ENCODE measurements around the gene SEZ6.

The SEZ6 gene

GRCh38 chr17:29032013-29032856 lies 26.4 kb upstream of the SEZ6 start:
- Histone ChIP-seq H3K23ac (ENCODE audit: low read length) (no peak overlapping the region), H4K5ac (ENCODE audit: low read length) (peak overlapping the region; percentile 78), H3K79me2 (ENCODE audit: control insufficient read depth, insufficient read depth, low read length) (no peaks in the 10 kb centered on the region), H2BK120ac (ENCODE audit: low read depth, low read length) (peak overlapping the region; percentile 98), H3K18ac (ENCODE audit: low read length) (peak overlapping the region; percentile 95), H3K4me2 (ENCODE audit: low read length) (peak overlapping the region; percentile 13), H3K56ac (ENCODE audit: low read length) (peak overlapping the region; percentile 77), H2BK5ac (ENCODE audit: low read length) (peak overlapping the region; percentile 96), H3K36me3 (ENCODE audit: control insufficient read depth, insufficient read depth, low read length) (no peaks in the 10 kb centered on the region), H2AK5ac (ENCODE audit: low read length) (peak overlapping the region; percentile 2), H3K4ac (ENCODE audit: low read depth, low read length) (peak overlapping the region; percentile 89), H3K27me3 (ENCODE audit: insufficient read depth, low read length, poor library complexity) (no peaks in the 10 kb centered on the region), H4K8ac (ENCODE audit: low read depth, low read length) (peak overlapping the region; percentile 94), H3K79me1 (ENCODE audit: low read length) (no peaks in the 10 kb centered on the region), H3K4me1 (ENCODE audit: control insufficient read depth, low read depth, low read length) (peaks cover 18% of the 10 kb centered on the region), H3K9ac (ENCODE audit: low read length) (peak overlapping the region; percentile 55), H3K4me3 (ENCODE audit: low read length) (no peak overlapping the region), H3K27ac (ENCODE audit: low read depth, low read length) (peak overlapping the region; percentile 97), H2BK15ac (replicated peaks; ENCODE audit: low read depth) (peak overlapping the region; percentile 37)
- no CpG with 5 or more reads among the region's 11 CpGs for WGBS (ENCODE audit: extremely low coverage, insufficient coverage, low lambda C conversion rate)
- DNase-seq, result peak; percentile 88

GRCh38 chr17:29031488-29031887 lies 25.7 kb upstream of the SEZ6 start:
- Histone ChIP-seq H4K8ac (ENCODE audit: low read depth, low read length) (no peak overlapping the region), H2BK120ac (ENCODE audit: low read depth, low read length) (peak overlapping the region; percentile 98), H2BK15ac (replicated peaks; ENCODE audit: low read depth) (peak overlapping the region; percentile 14), H2AK5ac (ENCODE audit: low read length) (peak overlapping the region; percentile 55), H3K4me2 (ENCODE audit: low read length) (no peak overlapping the region), H3K9ac (ENCODE audit: low read length) (peak overlapping the region; percentile 55), H3K4ac (ENCODE audit: low read depth, low read length) (peak overlapping the region; percentile 89), H3K27me3 (ENCODE audit: insufficient read depth, low read length, poor library complexity) (no peaks in the 10 kb centered on the region), H3K18ac (ENCODE audit: low read length) (peak overlapping the region; percentile 95), H3K4me3 (ENCODE audit: low read length) (no peak overlapping the region), H3K36me3 (ENCODE audit: control insufficient read depth, insufficient read depth, low read length) (no peaks in the 10 kb centered on the region), H3K79me1 (ENCODE audit: low read length) (no peaks in the 10 kb centered on the region), H3K56ac (ENCODE audit: low read length) (peak overlapping the region; percentile 77), H3K27ac (ENCODE audit: low read depth, low read length) (peak overlapping the region; percentile 97), H3K4me1 (ENCODE audit: control insufficient read depth, low read depth, low read length) (peaks cover 18% of the 10 kb centered on the region), H3K23ac (ENCODE audit: low read length) (no peak overlapping the region), H4K5ac (ENCODE audit: low read length) (peak overlapping the region; percentile 59), H2BK5ac (ENCODE audit: low read length) (peak overlapping the region; percentile 87), H3K79me2 (ENCODE audit: control insufficient read depth, insufficient read depth, low read length) (no peaks in the 10 kb centered on the region)
- WGBS (ENCODE audit: extremely low coverage, insufficient coverage, low lambda C conversion rate), result no CpG with 5 or more reads among the region's 5 CpGs
- no peak for DNase-seq

- WGBS (ENCODE audit: extremely low coverage, insufficient coverage, low lambda C conversion rate), result no CpG with 5 or more reads among the region's 6 CpGs
- Histone ChIP-seq H3K23ac (ENCODE audit: low read length) (no peak overlapping the region), H3K27ac (ENCODE audit: low read depth, low read length) (no peak overlapping the region), H3K56ac (ENCODE audit: low read length) (no peak overlapping the region), H3K4me2 (ENCODE audit: low read length) (no peak overlapping the region), H3K79me2 (ENCODE audit: control insufficient read depth, insufficient read depth, low read length) (no peaks in the 10 kb centered on the region), H3K4me1 (ENCODE audit: control insufficient read depth, low read depth, low read length) (peaks cover 4% of the 10 kb centered on the region), H2BK120ac (ENCODE audit: low read depth, low read length) (no peak overlapping the region), H2AK5ac (ENCODE audit: low read length) (no peak overlapping the region), H2BK15ac (replicated peaks; ENCODE audit: low read depth) (no peak overlapping the region), H4K8ac (ENCODE audit: low read depth, low read length) (no peak overlapping the region), H3K9ac (ENCODE audit: low read length) (no peak overlapping the region), H4K5ac (ENCODE audit: low read length) (no peak overlapping the region), H3K79me1 (ENCODE audit: low read length) (no peaks in the 10 kb centered on the region), H3K18ac (ENCODE audit: low read length) (no peak overlapping the region), H3K27me3 (ENCODE audit: insufficient read depth, low read length, poor library complexity) (no peaks in the 10 kb centered on the region), H2BK5ac (ENCODE audit: low read length) (no peak overlapping the region), H3K4ac (ENCODE audit: low read depth, low read length) (no peak overlapping the region), H3K4me3 (ENCODE audit: low read length) (no peak overlapping the region), H3K36me3 (ENCODE audit: control insufficient read depth, insufficient read depth, low read length) (no peaks in the 10 kb centered on the region)
- DNase-seq, result no peak
Observed at GRCh38 chr17:29024316-29024952, 18.6 kb upstream of the SEZ6 start.

- H3K4me1 ChIP-seq (ENCODE audit: control insufficient read depth, low read depth, low read length), result peaks cover 11% of the 10 kb centered on the region
- no peak overlapping the region for H3K4me3 ChIP-seq (ENCODE audit: low read length)
- no peak overlapping the region for H2AK5ac ChIP-seq (ENCODE audit: low read length)
- no peak overlapping the region for H2BK5ac ChIP-seq (ENCODE audit: low read length)
- H3K79me2 ChIP-seq (ENCODE audit: control insufficient read depth, insufficient read depth, low read length), result no peaks in the 10 kb centered on the region
- H3K27ac ChIP-seq (ENCODE audit: low read depth, low read length), result no peak overlapping the region
- no peaks in the 10 kb centered on the region for H3K36me3 ChIP-seq (ENCODE audit: control insufficient read depth, insufficient read depth, low read length)
- no peak overlapping the region for H2BK15ac ChIP-seq (replicated peaks; ENCODE audit: low read depth)
- H3K9ac ChIP-seq (ENCODE audit: low read length), result no peak overlapping the region
- WGBS (ENCODE audit: extremely low coverage, insufficient coverage, low lambda C conversion rate), result no CpG with 5 or more reads among the region's 7 CpGs
- no peak overlapping the region for H3K23ac ChIP-seq (ENCODE audit: low read length)
- no peak overlapping the region for H3K4me2 ChIP-seq (ENCODE audit: low read length)
- H3K79me1 ChIP-seq (ENCODE audit: low read length), result no peaks in the 10 kb centered on the region
- H2BK120ac ChIP-seq (ENCODE audit: low read depth, low read length), result no peak overlapping the region
- H3K56ac ChIP-seq (ENCODE audit: low read length), result no peak overlapping the region
- H3K27me3 ChIP-seq (ENCODE audit: insufficient read depth, low read length, poor library complexity), result no peaks in the 10 kb centered on the region
- H3K4ac ChIP-seq (ENCODE audit: low read depth, low read length), result no peak overlapping the region
- H3K18ac ChIP-seq (ENCODE audit: low read length), result no peak overlapping the region
- DNase-seq, result no peak
- no peak overlapping the region for H4K8ac ChIP-seq (ENCODE audit: low read depth, low read length)
- H4K5ac ChIP-seq (ENCODE audit: low read length), result no peak overlapping the region
Observed at GRCh38 chr17:29022074-29022473, 16.2 kb upstream of the SEZ6 start.

- no peak overlapping the region for H3K27ac ChIP-seq (ENCODE audit: low read depth, low read length)
- no peak for DNase-seq
- no peak overlapping the region for H2BK15ac ChIP-seq (replicated peaks; ENCODE audit: low read depth)
- H4K8ac ChIP-seq (ENCODE audit: low read depth, low read length), result no peak overlapping the region
- no peak overlapping the region for H2AK5ac ChIP-seq (ENCODE audit: low read length)
- no peak overlapping the region for H3K18ac ChIP-seq (ENCODE audit: low read length)
- no CpG with 5 or more reads among the region's 7 CpGs for WGBS (ENCODE audit: extremely low coverage, insufficient coverage, low lambda C conversion rate)
- no peak overlapping the region for H3K56ac ChIP-seq (ENCODE audit: low read length)
- peaks cover 15% of the 10 kb centered on the region for H3K4me1 ChIP-seq (ENCODE audit: control insufficient read depth, low read depth, low read length)
- H3K4me2 ChIP-seq (ENCODE audit: low read length), result no peak overlapping the region
- no peaks in the 10 kb centered on the region for H3K36me3 ChIP-seq (ENCODE audit: control insufficient read depth, insufficient read depth, low read length)
- H3K4ac ChIP-seq (ENCODE audit: low read depth, low read length), result no peak overlapping the region
- no peak overlapping the region for H4K5ac ChIP-seq (ENCODE audit: low read length)
- no peaks in the 10 kb centered on the region for H3K79me2 ChIP-seq (ENCODE audit: control insufficient read depth, insufficient read depth, low read length)
- H3K79me1 ChIP-seq (ENCODE audit: low read length), result no peaks in the 10 kb centered on the region
- no peak overlapping the region for H3K23ac ChIP-seq (ENCODE audit: low read length)
- H3K27me3 ChIP-seq (ENCODE audit: insufficient read depth, low read length, poor library complexity), result no peaks in the 10 kb centered on the region
- H3K9ac ChIP-seq (ENCODE audit: low read length), result no peak overlapping the region
- H3K4me3 ChIP-seq (ENCODE audit: low read length), result no peak overlapping the region
- H2BK120ac ChIP-seq (ENCODE audit: low read depth, low read length), result no peak overlapping the region
- H2BK5ac ChIP-seq (ENCODE audit: low read length), result no peak overlapping the region
Observed at GRCh38 chr17:29021226-29021625, 15.4 kb upstream of the SEZ6 start.

Measured in mesendoderm (in vitro differentiated cells).